K562 (cell line): ENCODE measurements around the gene PRKCB.
"Not testable (repeated sequence)": the region's sequence is repeated elsewhere in the genome, so short reads cannot be mapped to it uniquely, and the experiment has no call there.

Experiments used
- EP300 ChIP-seq: IDR thresholded peaks from 2 replicates; pipeline ENCODE4 v1.6.1; 2012; ENCODE audit warnings: low read length, improper control_type of control experiment
- HSF4 ChIP-seq: fragments of 250-450 bp; sonication (Bioruptor Pico); IDR thresholded peaks from 2 replicates; pipeline ENCODE4 v2.1.2; 2022; ENCODE audit warnings: mild to moderate bottlenecking, moderate library complexity, borderline replicate concordance
- MAFF ChIP-seq: IDR thresholded peaks from 2 replicates; pipeline ENCODE4 v1.6.1; 2012; ENCODE audit warnings: low read length, improper control_type of control experiment
- PATZ1 ChIP-seq: fragments of 250-450 bp; sonication (Bioruptor Pico); IDR thresholded peaks from 2 replicates; pipeline ENCODE4 v1.5.0; 2020; ENCODE audit warnings: mild to moderate bottlenecking, borderline replicate concordance
- TFAP4 ChIP-seq: sonication (generic); formaldehyde crosslinking; IDR thresholded peaks from 2 replicates; pipeline ENCODE4 v1.8.0; 2022; ENCODE audit warnings: missing genetic modification reagents, mild to moderate bottlenecking, moderate library complexity, borderline replicate concordance
- ZNF785 ChIP-seq: fragments of 250-450 bp; sonication (Bioruptor Pico); IDR thresholded peaks from 2 replicates; pipeline ENCODE4 v1.4.0; 2020; ENCODE audit warnings: mild to moderate bottlenecking
- ZZZ3 ChIP-seq: fragments of 450-650 bp; IDR thresholded peaks from 2 replicates; pipeline ENCODE4 v1.6.1; 2016; ENCODE audit warnings: antibody characterized with exemption, mild to moderate bottlenecking, moderate library complexity

GRCh38 chr16:24108090-24108489 lies 272.3 kb downstream of the PRKCB start:
- not testable (repeated sequence) for TF ChIP-seq EP300; PATZ1 (CRISPR knock-in tag); ZNF785; ZZZ3; MAFF; TFAP4; HSF4 (CRISPR knock-in tag)
